ENCODE results near the gene NAXD. TPM values are rescaled to one million over a fixed set of nuclear protein-coding genes. Genes with fewer than 3 reads are reported as not detected.

Gene NAXD
- total RNA-seq, 4 donors from 2014 or later: 14.5 to 25.2 (median 17.4) TPM

- H3K27ac ChIP-seq: no peak overlapping the region
- peaks cover 4 to 13% (median 7%) of the 10 kb centered on the region in 3 donors for H3K4me1 ChIP-seq
- TF ChIP-seq POLR2A (IDR thresholded peaks at IDR 0.05) (no peak), CTCF (IDR thresholded peaks at IDR 0.05) (no peak)
- intact Hi-C loops (cut with DNase I): no loop called here
- no peak for DNase-seq
- H3K4me3 ChIP-seq: no peak overlapping the region
- no peaks in the 10 kb centered on the region for H3K9me3 ChIP-seq
- H3K27me3 ChIP-seq: no peaks in the 10 kb centered on the region
- 79 to 80% methylated on average over 1 to 7 of the region's 10 CpGs for WGBS, 2 donors
- peaks cover 11 to 83% (median 16%) of the 10 kb centered on the region in 3 donors for H3K36me3 ChIP-seq
Measured at GRCh38 chr13:110647365-110647737, 32.0 kb downstream of the NAXD start.

DNA sequence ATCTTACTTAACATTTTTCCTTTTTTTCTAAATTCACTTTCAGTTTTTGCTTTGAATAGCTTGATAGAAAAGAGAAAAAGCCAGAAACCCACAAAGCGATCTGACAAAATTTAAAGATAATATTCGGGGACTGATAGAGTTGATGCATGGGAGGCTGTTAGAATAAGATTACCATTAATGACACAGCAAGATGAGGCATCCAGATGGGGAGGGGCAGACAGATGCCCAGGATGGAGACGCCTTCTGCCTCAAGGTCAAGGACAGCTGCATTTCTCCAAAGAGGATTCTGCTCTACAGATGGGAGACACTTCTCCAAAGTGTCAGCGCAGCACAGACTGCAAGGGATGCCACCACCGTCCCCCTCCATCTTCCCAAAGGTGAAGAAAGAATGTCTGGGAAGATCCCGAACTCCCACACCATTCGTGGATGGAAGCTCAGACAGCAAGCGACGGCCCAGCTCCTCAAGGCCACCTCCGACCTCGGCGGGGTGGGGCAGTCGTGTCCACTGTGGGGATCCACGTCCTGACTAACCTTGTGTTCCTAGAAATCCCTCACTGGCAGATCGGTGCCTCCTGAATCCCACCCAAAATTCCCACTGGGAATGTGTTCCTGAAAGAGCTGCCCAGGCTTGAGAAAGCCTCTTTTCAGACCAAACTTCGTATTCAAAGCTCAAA is 32.9 kb downstream of the NAXD start:
- peaks cover 3 to 83% (median 10%) of the 10 kb centered on the region in 3 donors for H3K36me3 ChIP-seq
- intact Hi-C loops (cut with DNase I): no loop called here

GRCh38 chr13:110648848-110649421 is 33.6 kb downstream of the NAXD start:
- H3K27me3 ChIP-seq: no peaks in the 10 kb centered on the region
- intact Hi-C loops (cut with DNase I): no loop called here
- no peak for DNase-seq
- peaks cover 2 to 83% (median 10%) of the 10 kb centered on the region in 3 donors for H3K36me3 ChIP-seq
- 88 to 96% methylated on average over 14 to 27 of the region's 35 CpGs for WGBS, 2 donors
- H3K27ac ChIP-seq: no peak overlapping the region
- peaks cover 4 to 13% (median 7%) of the 10 kb centered on the region in 3 donors for H3K4me1 ChIP-seq
- H3K4me3 ChIP-seq: no peak overlapping the region
- no peak for TF ChIP-seq CTCF (IDR thresholded peaks at IDR 0.05)
- no peak for TF ChIP-seq POLR2A (IDR thresholded peaks at IDR 0.05)
- no peaks in the 10 kb centered on the region for H3K9me3 ChIP-seq

More for the DNA sequence above, 32.9 kb downstream of the NAXD start:
- Histone ChIP-seq H3K27me3 (no peaks in the 10 kb centered on the region), H3K4me1 (peaks cover 4 to 13% (median 7%) of the 10 kb centered on the region in 3 donors), H3K27ac (no peak overlapping the region), H3K9me3 (no peaks in the 10 kb centered on the region), H3K4me3 (no peak overlapping the region)
- TF ChIP-seq CTCF (IDR thresholded peaks at IDR 0.05) (no peak), POLR2A (IDR thresholded peaks at IDR 0.05) (no peak)
- WGBS, 2 donors: 76 to 83% methylated on average over 5 to 12 of the region's 16 CpGs
- no peak for DNase-seq

DNA sequence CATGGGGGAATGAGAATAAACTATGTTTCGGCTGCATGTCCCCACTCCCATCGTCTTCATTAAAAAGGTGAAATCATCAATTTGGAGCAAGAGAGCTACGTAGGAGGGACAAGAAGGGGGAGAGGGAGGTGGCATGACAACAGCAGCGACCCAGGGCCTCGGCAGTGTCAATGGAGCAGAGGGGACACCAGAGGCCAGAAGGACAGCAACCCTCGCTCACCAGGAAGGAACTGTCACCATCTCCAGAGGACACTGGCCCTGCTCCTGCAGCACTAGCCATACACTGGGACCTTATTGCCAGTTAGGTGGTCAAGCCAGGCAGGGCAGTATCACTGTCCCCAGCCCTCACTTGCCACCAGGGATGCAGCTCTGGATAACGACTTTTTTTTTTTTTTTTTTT is 34.2 kb downstream of the NAXD start:
- no peak for TF ChIP-seq POLR2A (IDR thresholded peaks at IDR 0.05)
- H3K27me3 ChIP-seq: no peaks in the 10 kb centered on the region
- H3K4me1 ChIP-seq: peaks cover 4 to 9% (median 7%) of the 10 kb centered on the region in 3 donors
- intact Hi-C loops (cut with DNase I): no loop called here
- no peaks in the 10 kb centered on the region for H3K9me3 ChIP-seq
- H3K4me3 ChIP-seq: no peak overlapping the region
- peaks cover 2 to 85% (median 10%) of the 10 kb centered on the region in 3 donors for H3K36me3 ChIP-seq
- DNase-seq: no peak
- H3K27ac ChIP-seq: no peak overlapping the region
- 80 to 81% methylated on average over 7 of the region's 7 CpGs for WGBS, 2 donors

DNA sequence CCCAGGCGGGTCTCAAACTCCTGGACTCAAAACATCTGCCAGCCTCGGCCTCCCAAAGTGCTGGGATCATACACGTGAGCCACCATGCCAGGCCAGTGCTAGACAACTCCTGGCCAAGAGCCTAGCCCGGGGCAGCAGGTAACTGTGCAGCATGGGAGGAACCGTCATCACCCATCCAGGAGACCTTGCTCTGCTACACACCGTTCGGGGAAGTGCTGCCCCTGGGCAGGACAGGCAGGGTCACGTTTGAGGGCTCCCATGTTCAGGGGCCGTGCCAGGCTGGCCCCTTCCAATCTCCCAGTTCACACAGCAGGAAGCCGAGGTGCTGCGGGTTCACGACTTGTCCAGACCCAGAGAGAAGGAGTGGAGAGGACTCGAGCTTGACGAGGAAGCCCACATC is 35.1 kb downstream of the NAXD start:
- H3K4me1 ChIP-seq: peaks cover 0 to under 1% (median 0%) of the 10 kb centered on the region in 3 donors
- DNase-seq: no peak
- 71 to 88% methylated on average over 1 to 6 of the region's 14 CpGs for WGBS, 2 donors
- no peak overlapping the region for H3K4me3 ChIP-seq
- H3K36me3 ChIP-seq: peaks cover 2 to 90% (median 10%) of the 10 kb centered on the region in 3 donors
- no peaks in the 10 kb centered on the region for H3K27me3 ChIP-seq
- intact Hi-C loops (cut with DNase I): no loop called here
- no peak overlapping the region for H3K27ac ChIP-seq
- TF ChIP-seq CTCF (IDR thresholded peaks at IDR 0.05) (no peak), POLR2A (IDR thresholded peaks at IDR 0.05) (no peak)
- no peaks in the 10 kb centered on the region for H3K9me3 ChIP-seq

Measured in esophagus squamous epithelium (tissue), 5 donors.